ENCODE data around the gene ZC4H2.
"Not testable (repeated sequence)": the region's sequence is repeated elsewhere in the genome, so short reads cannot be mapped to it uniquely, and the experiment has no call there.

ZC4H2 gene, protein sequence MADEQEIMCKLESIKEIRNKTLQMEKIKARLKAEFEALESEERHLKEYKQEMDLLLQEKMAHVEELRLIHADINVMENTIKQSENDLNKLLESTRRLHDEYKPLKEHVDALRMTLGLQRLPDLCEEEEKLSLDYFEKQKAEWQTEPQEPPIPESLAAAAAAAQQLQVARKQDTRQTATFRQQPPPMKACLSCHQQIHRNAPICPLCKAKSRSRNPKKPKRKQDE

DNA sequence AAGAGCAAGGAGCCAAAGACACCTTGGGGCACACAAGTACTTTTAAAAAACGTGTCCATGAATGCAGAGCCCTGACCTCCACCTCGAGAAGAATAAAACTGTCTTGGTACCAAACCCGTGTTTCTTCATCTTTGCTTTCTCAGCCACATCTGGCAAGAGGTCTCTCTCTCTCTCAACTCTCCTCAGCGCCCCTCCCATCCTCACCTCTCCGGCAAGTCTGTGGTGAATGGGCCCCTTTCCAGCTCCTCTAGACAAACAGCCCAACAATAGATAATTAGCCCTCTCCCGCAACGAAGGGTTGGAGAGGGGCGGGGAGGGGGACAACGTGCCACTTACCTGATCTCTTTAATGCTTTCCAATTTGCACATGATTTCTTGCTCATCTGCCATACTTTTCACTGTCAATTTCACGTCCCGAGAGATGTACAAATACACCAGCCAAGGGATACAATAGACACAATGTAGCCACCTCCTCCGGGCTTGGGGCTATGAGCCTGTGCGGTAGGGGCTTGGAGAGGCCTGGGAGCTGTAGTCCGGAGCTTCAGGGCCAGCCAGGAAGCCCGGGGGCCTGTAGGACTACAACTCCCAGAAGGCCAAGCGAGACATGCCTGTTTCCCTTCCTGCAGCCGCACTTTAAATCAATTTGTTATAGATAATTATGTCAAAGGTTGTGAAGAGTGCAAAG lies at the start of gene ZC4H2:
Gene ZC4H2 (minus strand): TSS at position 462 of the 684 bp plus-strand sequence. CDS start 73 bp downstream, at position 389.
- peak; percentile 88 for DNase-seq (ENCODE audit: low spot score)

DNA sequence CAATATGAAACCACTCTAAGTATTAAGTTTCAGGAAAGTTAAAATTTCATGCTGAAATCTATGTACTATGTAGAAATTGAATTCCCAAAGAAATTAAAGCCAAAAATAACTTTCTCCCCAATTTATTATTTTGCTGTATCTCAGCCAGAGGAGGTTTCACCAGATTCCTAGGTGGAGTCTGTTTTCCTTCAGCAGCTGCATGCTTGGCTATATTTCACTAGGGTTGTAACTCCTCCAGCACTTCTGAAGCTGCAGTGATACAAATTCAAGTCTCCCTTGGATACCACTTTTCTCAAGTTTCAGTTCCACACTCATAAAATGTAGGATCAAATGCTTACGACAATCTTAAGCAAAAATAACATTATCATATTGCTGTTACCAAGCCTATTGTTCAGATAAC lies 41.2 kb upstream of the ZC4H2 start:
- DNase-seq (ENCODE audit: low spot score), result no peak

DNA sequence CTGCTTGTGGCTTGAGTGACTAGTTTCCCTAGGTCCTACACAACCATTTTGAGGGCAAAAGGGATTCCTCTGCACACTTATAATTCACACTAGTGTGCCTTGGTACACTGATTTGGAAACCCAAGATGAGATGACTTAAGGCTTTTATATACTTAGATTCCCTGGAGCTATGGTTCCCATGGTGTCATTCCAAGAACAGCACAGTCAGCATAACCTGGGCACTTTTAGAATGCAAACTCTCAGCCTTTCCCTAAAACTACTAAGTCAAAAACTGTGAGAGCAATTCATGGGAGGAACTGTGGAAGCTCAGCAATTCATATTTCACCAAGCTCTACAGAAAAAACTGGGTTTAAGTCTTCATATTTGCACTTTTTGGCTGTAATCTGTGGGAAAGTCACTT lies 38.0 kb upstream of the ZC4H2 start:
- DNase-seq (ENCODE audit: low spot score), result no peak

DNA sequence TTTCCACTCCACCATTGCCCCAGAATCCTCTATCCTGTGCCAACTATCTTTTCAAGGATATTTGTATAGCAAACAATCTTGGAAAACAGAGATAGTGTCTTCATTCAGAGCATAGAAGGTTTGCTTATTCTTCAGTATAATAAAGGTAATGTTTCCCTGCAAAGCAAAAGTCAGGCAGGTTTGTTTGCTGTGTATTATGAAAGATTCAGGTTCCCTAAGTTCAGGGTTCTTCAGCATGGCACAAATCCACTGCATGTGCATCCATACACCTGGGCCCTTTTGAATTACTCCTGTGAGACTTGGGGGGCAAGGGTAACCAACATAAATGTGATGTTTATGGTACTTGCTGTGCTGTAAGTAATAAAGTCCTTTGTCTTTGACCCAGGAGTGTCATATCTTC lies 33.2 kb upstream of the ZC4H2 start:
- DNase-seq (ENCODE audit: low spot score), result no peak

DNA sequence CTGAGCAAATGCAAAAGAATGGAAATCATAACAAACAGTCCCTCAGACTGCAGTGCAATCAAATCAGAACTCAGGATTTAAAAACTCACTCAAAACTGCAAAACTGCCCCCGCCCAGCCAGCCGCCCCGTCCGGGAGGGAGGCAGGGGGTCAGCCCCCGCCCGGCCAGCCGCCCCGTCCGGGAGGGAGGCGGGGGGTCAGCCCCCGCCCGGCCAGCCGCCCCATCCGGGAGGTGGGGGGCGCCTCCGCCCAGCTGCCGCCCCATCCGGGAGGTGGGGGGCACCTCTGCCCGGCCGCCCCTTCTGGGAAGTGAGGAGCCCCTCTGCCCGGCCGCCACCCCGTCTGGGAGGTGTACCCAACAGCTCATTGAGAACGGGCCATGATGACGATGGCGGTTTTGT lies 26.0 kb upstream of the ZC4H2 start:
- DNase-seq (ENCODE audit: low spot score), result not testable (repeated sequence)

DNA sequence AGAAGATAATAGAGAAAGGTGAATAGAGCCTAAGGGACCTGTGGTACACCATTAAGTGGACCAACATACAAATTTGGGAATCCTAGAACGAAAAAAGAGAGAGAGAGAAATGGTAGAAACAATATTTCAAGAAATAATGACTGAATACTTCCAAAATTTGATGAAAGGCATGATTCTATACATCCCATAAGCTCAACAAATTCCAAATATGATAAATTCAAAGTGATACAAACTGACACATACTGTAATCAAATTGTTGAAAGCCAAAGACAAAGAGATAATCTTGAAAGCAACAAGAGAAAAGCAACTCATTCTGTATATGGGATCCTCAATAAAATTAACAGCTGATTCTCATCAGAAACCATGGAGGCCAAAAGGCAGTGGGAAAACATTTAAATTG lies 20.6 kb upstream of the ZC4H2 start:
- no peak for DNase-seq (ENCODE audit: low spot score)

DNA sequence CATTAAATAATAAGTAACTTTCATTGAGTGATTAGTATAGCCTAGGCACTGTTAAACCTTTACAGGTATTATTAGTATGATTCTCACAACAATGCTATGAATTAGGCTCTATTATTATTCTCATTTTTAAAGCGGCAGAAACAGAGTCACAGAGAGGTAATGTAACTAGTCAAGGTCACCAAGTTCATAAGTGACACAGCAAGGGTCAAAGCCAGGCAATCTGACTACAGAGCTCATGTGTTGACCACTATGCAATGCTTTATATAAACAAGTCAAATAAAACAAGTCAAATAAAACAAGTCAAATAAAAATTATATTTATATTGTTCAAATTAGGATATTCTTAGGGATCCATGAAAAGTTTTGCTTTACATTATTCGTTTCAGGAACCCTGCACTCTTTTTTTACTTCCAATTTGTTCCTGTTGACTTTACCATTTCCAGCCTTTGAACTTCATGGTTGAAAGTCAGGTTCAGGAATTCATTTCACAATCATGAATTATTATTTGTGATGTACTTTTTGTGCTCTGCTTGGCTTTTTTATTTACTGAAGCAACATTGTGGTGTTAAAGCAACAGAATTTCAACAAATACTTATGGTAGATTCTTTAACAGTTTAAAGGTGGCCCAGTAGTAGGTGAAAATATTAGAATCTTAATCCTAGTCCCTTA lies 18.0 kb upstream of the ZC4H2 start:
- DNase-seq (ENCODE audit: low spot score), result no peak

DNA sequence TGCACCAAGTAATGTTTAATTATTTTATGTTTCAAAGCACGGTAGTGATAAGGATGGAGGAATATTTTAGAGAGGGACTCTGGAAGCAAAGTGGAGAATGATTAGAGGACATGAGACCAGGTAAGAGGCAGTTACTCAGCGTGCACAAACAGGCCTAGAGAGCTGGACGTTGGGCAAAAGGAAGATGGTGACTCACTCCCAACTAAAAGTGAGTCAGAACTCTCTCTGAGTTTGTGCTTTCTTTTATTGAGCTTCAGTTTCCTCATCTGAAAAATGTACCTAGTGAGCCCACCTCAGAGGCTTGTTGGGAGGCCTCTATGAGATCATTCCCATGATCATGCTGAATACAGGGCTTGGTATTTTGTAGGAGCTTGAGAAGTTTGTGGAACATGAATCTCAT lies 1.6 kb upstream of the ZC4H2 start:
- no peak for DNase-seq (ENCODE audit: low spot score)

DNA sequence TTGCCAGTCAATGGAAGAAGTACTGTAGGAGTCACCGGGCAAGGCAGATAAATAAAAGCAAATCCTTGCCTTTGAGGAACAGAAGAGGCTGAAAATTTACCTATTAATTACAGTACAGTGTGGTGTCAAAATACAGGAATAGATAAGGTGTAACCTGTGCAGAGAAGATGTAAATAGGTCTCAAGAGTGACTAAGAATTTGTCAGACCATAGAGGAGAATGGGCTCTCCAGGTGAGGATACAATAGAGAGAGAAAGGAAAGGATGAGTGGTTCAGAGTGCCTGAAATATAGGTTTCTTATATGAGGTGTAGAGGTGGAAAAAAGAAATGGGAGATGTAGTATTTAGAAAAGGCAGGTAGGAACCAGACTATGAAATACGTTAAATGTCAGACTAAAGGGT lies 801 bp upstream of the ZC4H2 start:
- no peak for DNase-seq (ENCODE audit: low spot score)

DNA sequence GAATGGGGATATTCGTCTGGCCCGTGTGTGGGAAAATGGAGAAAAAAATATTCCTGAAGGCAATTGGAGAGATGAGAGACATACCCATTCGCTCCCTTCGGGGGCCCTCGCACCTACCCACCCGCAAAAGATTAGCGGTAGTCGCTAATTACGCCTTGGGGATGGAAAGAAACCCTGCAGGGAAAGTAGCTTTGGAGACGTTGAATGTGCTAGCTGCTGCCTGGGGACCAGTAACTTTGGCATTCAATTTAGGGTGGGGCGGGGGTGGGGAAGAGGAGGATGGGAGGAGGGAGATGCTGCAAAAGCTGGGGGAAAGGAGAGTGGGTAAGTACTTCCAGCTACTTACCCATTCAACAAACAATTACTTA lies 407 bp upstream of the ZC4H2 start:
- DNase-seq (ENCODE audit: low spot score), result no peak

DNA sequence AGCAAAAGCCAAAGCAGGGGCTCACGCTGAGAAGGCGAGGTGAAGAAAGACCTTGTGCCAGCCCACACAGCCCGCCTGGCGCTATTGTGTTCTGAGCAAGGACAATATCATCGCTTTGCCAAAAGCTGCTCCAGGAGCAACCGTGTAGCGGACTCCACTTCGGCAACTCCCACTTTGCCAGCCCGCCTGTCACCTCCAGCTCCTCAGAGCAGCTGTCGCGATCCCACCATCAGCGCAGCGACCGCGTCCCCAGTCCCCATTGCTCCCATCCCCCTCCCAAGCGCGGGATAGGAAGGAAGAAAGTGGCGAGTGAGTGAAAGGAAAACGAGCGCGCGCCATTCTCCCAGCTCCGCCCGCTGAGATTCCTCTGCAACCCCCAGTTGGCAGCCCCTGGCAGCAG lies 759 bp downstream of the ZC4H2 start:
- peak; percentile 11 for DNase-seq (ENCODE audit: low spot score)

DNA sequence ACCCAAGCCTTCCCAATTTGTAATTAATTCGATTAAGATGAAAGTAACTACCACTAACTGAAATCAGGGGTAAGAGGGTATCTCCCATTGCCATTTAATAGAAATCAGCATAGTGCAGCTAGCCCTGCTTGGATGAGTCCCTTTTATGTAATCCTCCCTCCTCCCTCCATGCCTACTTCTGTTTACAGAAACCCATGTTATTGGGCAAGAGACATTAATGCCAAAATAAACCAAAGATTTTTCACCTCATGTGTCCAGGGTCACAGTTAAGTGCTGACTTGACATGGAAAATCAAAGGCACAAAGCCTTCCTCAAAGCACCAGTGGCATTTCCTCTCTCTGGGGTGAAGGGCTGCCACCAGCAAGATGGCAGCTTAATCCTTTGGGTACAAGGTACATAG lies 50.8 kb downstream of the ZC4H2 start:
- DNase-seq (ENCODE audit: low spot score), result no peak

DNA sequence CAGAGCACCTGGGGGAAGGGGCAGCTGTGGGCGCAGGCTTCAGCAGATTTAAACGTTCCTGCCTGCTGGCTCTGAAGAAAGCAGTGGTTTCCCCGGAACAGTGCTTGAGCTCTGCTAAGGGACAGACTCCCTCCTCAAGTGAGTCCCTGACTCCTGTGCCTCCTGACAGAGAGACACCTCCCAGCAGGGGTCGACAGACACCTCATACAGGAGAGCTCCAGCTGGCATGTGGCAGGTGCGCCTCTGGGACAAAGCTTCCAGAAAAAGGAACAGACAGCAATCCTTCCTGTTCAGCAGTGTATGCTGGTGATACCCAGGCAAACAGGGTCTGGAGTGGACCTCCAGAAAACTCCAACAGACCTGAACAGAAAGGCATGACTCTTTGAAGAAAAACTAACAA lies 68.1 kb downstream of the ZC4H2 start:
- no peak for DNase-seq (ENCODE audit: low spot score)

DNA sequence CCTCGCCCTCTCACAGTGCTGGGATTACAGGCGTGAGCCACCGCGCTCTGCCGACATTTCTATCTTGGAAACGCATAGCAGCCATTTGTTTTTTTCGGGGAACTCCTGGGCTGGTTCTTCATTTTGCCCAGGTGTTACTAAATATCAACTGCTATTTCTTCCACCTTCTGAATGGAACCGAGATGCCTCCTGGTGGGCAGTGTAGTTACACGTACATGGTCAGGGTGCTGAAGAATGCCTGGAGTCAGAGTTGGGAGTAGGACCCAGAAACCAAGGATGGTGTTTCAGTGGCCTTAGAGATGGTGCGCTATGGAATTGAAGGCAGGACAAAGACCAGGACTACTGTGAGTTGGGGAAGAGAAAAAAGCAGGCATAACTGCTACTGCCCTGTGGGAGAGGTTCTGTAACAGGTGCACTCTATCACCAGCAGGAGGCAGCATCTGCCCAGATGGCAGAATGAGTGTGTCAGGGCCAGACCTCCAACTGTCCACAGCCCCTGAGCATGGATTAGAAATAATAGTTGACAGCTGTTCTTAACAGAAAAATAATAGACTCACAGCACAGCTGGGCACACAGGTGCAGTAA lies 81.7 kb downstream of the ZC4H2 start:
- DNase-seq (ENCODE audit: low spot score), result no peak

DNA sequence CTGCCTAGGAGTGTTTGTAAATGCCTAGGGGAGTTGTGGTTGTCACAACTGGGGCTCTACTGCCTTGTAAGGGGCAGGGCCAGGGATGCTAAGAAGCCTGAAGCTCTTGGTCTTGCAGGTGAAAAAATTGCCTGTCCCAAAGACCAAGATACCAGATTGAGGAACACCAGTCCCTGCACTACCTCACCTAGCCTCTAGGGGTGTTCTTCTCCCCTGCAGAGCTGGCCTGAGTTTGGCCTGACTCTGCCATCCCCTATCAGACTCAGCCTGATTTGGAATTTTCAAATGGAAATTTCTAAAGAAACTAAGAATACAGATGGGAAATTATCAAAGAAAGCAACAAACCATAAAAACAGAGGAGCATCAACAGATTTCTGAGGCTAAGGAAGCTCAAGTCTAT lies 90.4 kb downstream of the ZC4H2 start:
- DNase-seq (ENCODE audit: low spot score), result no peak

DNA sequence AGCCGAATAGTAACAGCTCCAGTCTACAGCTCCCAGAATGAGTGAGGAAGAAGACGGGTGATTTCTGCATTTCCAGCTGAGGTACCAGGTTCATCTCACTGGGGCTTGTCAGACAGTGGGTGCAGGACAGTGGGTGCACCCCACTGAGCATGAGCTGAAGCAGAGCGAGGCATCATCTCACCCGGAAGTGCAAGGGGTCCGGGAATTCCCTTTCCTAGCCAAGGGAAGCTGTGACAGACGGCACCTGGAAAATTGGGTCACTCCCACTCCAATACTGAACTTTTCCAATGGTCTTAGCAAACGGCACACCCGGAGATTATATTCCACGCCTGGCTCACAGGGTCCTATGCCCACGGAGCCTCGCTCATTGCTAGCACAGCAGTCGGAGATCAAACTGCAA lies 97.5 kb downstream of the ZC4H2 start:
- DNase-seq (ENCODE audit: low spot score), result not testable (repeated sequence)

DNA sequence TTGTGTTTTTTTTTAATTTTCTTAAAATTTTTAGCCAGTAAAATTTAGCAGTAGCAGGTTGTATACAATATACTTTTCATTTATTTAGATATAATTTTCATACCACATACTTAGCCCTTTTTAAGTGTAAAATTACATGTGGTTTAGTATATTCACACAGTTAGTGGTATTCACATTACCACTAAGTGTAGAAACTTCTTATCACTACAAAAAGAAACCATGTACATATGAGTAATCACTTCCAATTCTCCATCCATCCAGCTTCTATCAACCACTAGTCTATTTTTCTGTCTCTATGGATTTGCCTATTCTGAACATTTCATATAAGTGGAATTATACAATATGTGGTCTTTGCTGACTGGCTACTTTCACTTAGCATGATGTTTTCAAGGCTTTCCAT lies 109.0 kb downstream of the ZC4H2 start:
- DNase-seq (ENCODE audit: low spot score), result no peak
